ENCODE results near the gene PLEKHG2. TPM values are rescaled to one million over a fixed set of nuclear protein-coding genes. Genes with fewer than 3 reads are reported as not detected.
A peak's percentile ranks its signal among the peaks of the same experiment; 100 is the strongest.

PLEKHG2 gene
- total RNA-seq, 1 experiment from 2014 or later, result 19.6 TPM

DNA sequence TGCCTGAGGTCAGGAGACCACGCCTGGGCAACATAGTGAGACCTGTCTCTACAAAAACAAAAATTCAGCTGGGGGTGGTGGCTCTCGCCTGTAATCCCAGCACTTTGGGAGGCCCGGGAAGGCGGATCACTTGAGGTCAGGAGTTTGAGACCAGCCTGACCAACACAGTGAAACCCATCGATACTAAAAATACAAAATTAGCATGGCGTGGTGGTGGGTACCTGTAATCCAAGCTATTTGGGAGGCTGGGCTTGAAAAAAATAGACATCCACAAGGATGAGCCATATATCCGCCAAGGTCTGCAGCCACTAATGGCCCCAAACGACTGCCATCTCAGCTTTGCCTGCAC is 20.2 kb downstream of the PLEKHG2 start:
- ChIA-PET POLR2A (interaction anchor here (0.6 to 5.1 kb wide), 9 partner anchors 12 to 620 kb away, joined by 3 to 42 read pairs (median 7); partner anchors contain the start of genes MED29, PAF1, PLEKHG2 and ZFP36), CTCF (interaction anchor here (0.6 to 0.8 kb wide), 6 partner anchors 8 to 465 kb away, joined by 3 to 4 read pairs (median 3); no protein-coding TSS in a partner anchor)
- no TSS peak for BruUV-seq (replicated peaks)
- no peaks in the 10 kb centered on the region for H3K27me3 Mint-ChIP-seq (ENCODE audit: insufficient read depth, unreplicated experiment)
- intact Hi-C loops (cut with micrococcal nuclease), result no loop called here
- no peak overlapping the region for H3K4me3 Mint-ChIP-seq (ENCODE audit: unreplicated experiment)
- DNase-seq (ENCODE audit: unreplicated experiment), result no peak
- H3K36me3 Mint-ChIP-seq (ENCODE audit: insufficient read depth, unreplicated experiment), result peaks cover 65% of the 10 kb centered on the region
- H3K4me1 Mint-ChIP-seq (ENCODE audit: insufficient read depth, unreplicated experiment), result peaks cover 8% of the 10 kb centered on the region
- no peaks in the 10 kb centered on the region for H3K9me3 Mint-ChIP-seq (ENCODE audit: unreplicated experiment)
- no peak for TF ChIP-seq CTCF (IDR thresholded peaks at IDR 0.05; ENCODE audit: unreplicated experiment)
- no peak overlapping the region for H3K27ac Mint-ChIP-seq (ENCODE audit: low read depth, unreplicated experiment)

DNA sequence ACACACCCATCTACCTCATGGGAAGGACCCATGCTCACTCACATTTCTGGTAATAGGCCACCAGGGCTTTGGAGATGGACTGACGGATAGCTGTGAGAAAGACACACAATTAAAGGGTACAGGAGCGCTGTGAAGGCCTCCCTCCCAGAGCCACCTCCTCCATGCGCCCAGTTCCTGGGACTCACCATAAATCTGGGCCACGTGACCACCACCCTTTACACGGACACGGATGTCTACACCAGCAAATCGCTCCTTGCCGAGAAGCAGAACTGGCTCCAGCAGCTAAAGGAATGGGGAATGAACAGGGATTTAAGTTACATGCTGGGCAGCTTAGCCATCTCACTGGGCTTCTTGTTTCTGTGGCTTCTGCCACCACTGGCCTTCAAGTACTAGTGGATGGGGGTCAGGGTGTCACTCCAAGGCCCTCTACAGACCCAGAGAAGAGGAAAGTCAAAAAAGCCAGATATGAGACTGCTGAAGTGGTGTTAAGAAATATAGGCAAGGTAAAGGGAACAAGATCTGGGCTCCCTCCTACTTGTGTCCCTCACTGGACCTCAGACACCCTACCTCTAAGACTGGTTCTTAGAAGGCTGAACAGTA is 21.1 kb downstream of the PLEKHG2 start:
- Mint-ChIP-seq H3K4me1 (ENCODE audit: insufficient read depth, unreplicated experiment) (peaks cover 8% of the 10 kb centered on the region), H3K36me3 (ENCODE audit: insufficient read depth, unreplicated experiment) (peaks cover 65% of the 10 kb centered on the region), H3K4me3 (ENCODE audit: unreplicated experiment) (peak overlapping the region; percentile 81), H3K9me3 (ENCODE audit: unreplicated experiment) (no peaks in the 10 kb centered on the region), H3K27me3 (ENCODE audit: insufficient read depth, unreplicated experiment) (no peaks in the 10 kb centered on the region), H3K27ac (ENCODE audit: low read depth, unreplicated experiment) (no peak overlapping the region)
- no peak for TF ChIP-seq CTCF (IDR thresholded peaks at IDR 0.05; ENCODE audit: unreplicated experiment)
- no peak for DNase-seq (ENCODE audit: unreplicated experiment)
- no TSS peak for BruUV-seq (replicated peaks)
- POLR2A ChIA-PET, result interaction anchor here (0.9 to 5.1 kb wide), 8 partner anchors 11 to 43 kb away, joined by 3 to 42 read pairs (median 10); partner anchors contain the start of genes PAF1, PLEKHG2, SUPT5H and ZFP36
- CTCF ChIA-PET, result interaction anchor here (0.6 to 1.3 kb wide), 2 partner anchors 12 to 22 kb away, joined by 3 read pairs; partner anchors contain the start of gene PLEKHG2
- intact Hi-C loops (cut with micrococcal nuclease), result no loop called here

- Mint-ChIP-seq H3K4me3 (ENCODE audit: unreplicated experiment) (peak overlapping the region; percentile 81), H3K9me3 (ENCODE audit: unreplicated experiment) (no peaks in the 10 kb centered on the region), H3K36me3 (ENCODE audit: insufficient read depth, unreplicated experiment) (peaks cover 68% of the 10 kb centered on the region), H3K27me3 (ENCODE audit: insufficient read depth, unreplicated experiment) (no peaks in the 10 kb centered on the region), H3K4me1 (ENCODE audit: insufficient read depth, unreplicated experiment) (peaks cover 8% of the 10 kb centered on the region), H3K27ac (ENCODE audit: low read depth, unreplicated experiment) (peak overlapping the region; percentile 95)
- no peak for TF ChIP-seq CTCF (IDR thresholded peaks at IDR 0.05; ENCODE audit: unreplicated experiment)
- no peak for DNase-seq (ENCODE audit: unreplicated experiment)
- POLR2A ChIA-PET, result interaction anchor here (0.6 to 5.1 kb wide), 24 partner anchors 8 to 554 kb away, joined by 3 to 107 read pairs (median 13); partner anchors contain the start of genes EID2, EID2B, MED29 and PAF1
- CTCF ChIA-PET, result interaction anchor here (0.7 to 2.0 kb wide), 6 partner anchors 10 to 99 kb away, joined by 3 to 8 read pairs (median 5); partner anchors contain the start of genes EID2B and PLEKHG2
- no TSS peak for BruUV-seq (replicated peaks)
- intact Hi-C loops (cut with micrococcal nuclease), result no loop called here
These were observed 21.9 kb downstream of the PLEKHG2 start for GRCh38 chr19:39434123-39435076.

Measured in MCF 10A (cell line).